Smooth muscle cell (in vitro differentiated cells): ENCODE data around the gene LPCAT1. TPM values are rescaled to one million over a fixed set of nuclear protein-coding genes. Genes with fewer than 3 reads are reported as not detected.
A peak's percentile ranks its signal among the peaks of the same experiment; 100 is the strongest.
"Not testable (repeated sequence)": the region's sequence is repeated elsewhere in the genome, so short reads cannot be mapped to it uniquely, and the experiment has no call there.

Experiments
- DNase-seq: peaks from one replicate; lab custom pipeline; 2025; ENCODE audit not compliant: unreplicated experiment; lab: John Stamatoyannopoulos, UW
- H2AFZ ChIP-seq: fragments of 200-600 bp; sonication (generic); 2 replicates; pipeline ENCODE4 v1.6.0; 2016; ENCODE audit warnings: antibody characterized with exemption, low read depth, mild to moderate bottlenecking
- H3F3A ChIP-seq: fragments of 200-600 bp; sonication (generic); 2 replicates; pipeline ENCODE4 v1.6.0; 2017; ENCODE audit warnings: antibody characterized with exemption, low read depth
- H3K27ac ChIP-seq: fragments of 200-600 bp; sonication (generic); 2 replicates; pipeline ENCODE4 v1.5.1; 2016; ENCODE audit warnings: low read depth, mild to moderate bottlenecking
- H3K27me3 ChIP-seq: fragments of 200-600 bp; sonication (generic); 2 replicates; pipeline ENCODE4 v1.6.1; 2016; ENCODE audit warnings: low read depth, mild to moderate bottlenecking
- H3K36me3 ChIP-seq: fragments of 200-600 bp; sonication (generic); 2 replicates; pipeline ENCODE4 v1.5.1; 2016; ENCODE audit warnings: low read depth
- H3K4me1 ChIP-seq: fragments of 200-600 bp; sonication (generic); 2 replicates; pipeline ENCODE4 v1.5.1; 2016; ENCODE audit warnings: low read depth
- H3K4me2 ChIP-seq: fragments of 200-600 bp; sonication (generic); 2 replicates; pipeline ENCODE4 v1.6.0; 2016; ENCODE audit warnings: mild to moderate bottlenecking
- H3K4me3 ChIP-seq: fragments of 200-600 bp; sonication (generic); 2 replicates; pipeline ENCODE4 v1.5.1; 2016; ENCODE audit warnings: mild to moderate bottlenecking
- H3K79me2 ChIP-seq: fragments of 200-600 bp; sonication (generic); 2 replicates; pipeline ENCODE4 v1.6.0; 2016; ENCODE audit warnings: low read depth, mild to moderate bottlenecking
- H3K9ac ChIP-seq: fragments of 200-600 bp; sonication (generic); 2 replicates; pipeline ENCODE4 v1.6.0; 2016; ENCODE audit warnings: low read depth
- H3K9me3 ChIP-seq: fragments of 200-600 bp; sonication (generic); replicated peaks from 2 replicates; pipeline ENCODE4 v1.5.1; 2016; ENCODE audit warnings: low read depth
- H4K20me1 ChIP-seq: fragments of 200-600 bp; sonication (generic); 2 replicates; pipeline ENCODE4 v1.6.0; 2016; ENCODE audit warnings: low read depth
- WGBS: methylation state at CpG from one replicate; pipeline ENCODE4 v1.1.7; 2016; ENCODE audit warnings: low lambda C conversion rate; 5-methylcytosine and 5-hydroxymethylcytosine counted together
- polyA plus RNA-seq: library from polyadenylated mRNA; unstranded; fragments of >200 nt; fragmentation: Nextera tagmentation; extraction: Ambion mirVana; gene quantifications from 2 replicates; pipeline ENCODE4 v1.2.1, GENCODE V29; 2016
- total RNA-seq: library from RNA; depleted of rRNA; stranded (reverse); fragments of >200 nt; gene quantifications from 2 replicates; pipeline ENCODE4 v1.2.3, GENCODE V29; 2014
- TF ChIP-seq, protein P1 (sequence below): fragments of 200-600 bp; sonication (generic); IDR thresholded peaks from 2 replicates; pipeline ENCODE4 v1.5.1; 2017; ENCODE audit warnings: borderline replicate concordance, mild to moderate bottlenecking, antibody characterized with exemption; ENCODE audit not compliant: insufficient read depth, poor library complexity, severe bottlenecking

LPCAT1 gene, protein sequence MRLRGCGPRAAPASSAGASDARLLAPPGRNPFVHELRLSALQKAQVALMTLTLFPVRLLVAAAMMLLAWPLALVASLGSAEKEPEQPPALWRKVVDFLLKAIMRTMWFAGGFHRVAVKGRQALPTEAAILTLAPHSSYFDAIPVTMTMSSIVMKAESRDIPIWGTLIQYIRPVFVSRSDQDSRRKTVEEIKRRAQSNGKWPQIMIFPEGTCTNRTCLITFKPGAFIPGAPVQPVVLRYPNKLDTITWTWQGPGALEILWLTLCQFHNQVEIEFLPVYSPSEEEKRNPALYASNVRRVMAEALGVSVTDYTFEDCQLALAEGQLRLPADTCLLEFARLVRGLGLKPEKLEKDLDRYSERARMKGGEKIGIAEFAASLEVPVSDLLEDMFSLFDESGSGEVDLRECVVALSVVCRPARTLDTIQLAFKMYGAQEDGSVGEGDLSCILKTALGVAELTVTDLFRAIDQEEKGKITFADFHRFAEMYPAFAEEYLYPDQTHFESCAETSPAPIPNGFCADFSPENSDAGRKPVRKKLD
- 42.7 and 52.0 TPM in 2 replicates for total RNA-seq
- 50.1 and 55.7 TPM in 2 replicates for polyA plus RNA-seq

DNA sequence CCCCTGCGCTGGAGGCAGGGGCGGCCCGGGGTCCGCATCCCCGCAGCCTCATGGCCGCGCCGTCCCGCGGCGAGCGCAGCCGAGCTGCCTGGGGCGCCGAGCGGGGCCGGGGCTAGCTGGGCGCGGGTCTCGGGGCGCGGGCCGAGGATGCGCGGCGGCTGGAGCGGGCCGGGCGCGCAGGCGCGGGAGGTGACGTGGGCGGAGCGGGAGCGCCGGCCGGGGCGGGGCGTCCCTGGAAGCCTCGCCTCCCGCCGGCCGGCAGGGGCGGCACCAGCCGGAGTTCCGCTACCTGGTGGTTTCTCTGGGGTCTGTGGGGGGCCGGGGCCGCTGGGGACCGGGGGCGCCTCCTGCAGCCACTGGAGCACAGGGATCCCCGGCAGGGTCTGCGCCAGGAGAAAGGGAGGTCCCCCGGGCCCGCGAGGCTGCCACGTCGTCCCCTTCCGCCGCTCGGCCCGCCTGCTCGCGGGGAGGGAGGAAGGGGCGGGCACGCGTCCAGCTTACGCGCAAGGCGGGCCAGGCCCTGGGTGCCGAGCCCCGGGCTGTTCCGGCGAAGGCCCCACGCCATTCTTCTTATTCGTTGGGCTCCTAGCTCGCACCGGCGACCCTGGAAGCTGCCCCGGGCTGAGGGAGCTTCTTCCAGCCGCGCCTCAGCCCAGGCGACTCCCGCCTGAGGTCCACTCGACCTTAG lies at the start of gene LPCAT1:
Gene LPCAT1 (minus strand): TSS at position 168 of the 688 bp plus-strand sequence. CDS start 116 bp downstream, at position 52.
- no peaks in the 10 kb centered on the region for H3K27me3 ChIP-seq
- H4K20me1 ChIP-seq: peaks cover 42% of the 10 kb centered on the region
- TF ChIP-seq, protein P1, sequence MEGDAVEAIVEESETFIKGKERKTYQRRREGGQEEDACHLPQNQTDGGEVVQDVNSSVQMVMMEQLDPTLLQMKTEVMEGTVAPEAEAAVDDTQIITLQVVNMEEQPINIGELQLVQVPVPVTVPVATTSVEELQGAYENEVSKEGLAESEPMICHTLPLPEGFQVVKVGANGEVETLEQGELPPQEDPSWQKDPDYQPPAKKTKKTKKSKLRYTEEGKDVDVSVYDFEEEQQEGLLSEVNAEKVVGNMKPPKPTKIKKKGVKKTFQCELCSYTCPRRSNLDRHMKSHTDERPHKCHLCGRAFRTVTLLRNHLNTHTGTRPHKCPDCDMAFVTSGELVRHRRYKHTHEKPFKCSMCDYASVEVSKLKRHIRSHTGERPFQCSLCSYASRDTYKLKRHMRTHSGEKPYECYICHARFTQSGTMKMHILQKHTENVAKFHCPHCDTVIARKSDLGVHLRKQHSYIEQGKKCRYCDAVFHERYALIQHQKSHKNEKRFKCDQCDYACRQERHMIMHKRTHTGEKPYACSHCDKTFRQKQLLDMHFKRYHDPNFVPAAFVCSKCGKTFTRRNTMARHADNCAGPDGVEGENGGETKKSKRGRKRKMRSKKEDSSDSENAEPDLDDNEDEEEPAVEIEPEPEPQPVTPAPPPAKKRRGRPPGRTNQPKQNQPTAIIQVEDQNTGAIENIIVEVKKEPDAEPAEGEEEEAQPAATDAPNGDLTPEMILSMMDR: no peak
- 6% methylated on average over 43 of the region's 85 CpGs for WGBS
- H3F3A ChIP-seq: peaks cover 10% of the 10 kb centered on the region
- H3K27ac ChIP-seq: peak within 1 kb of the TSS; percentile 88
- no peaks in the 10 kb centered on the region for H3K36me3 ChIP-seq
- peak within 1 kb of the TSS; percentile 46 for H2AFZ ChIP-seq
- peak within 1 kb of the TSS; percentile 92 for H3K9ac ChIP-seq
- H3K4me3 ChIP-seq: peak within 1 kb of the TSS; percentile 89
- H3K4me2 ChIP-seq: peak within 1 kb of the TSS; percentile 98
- peaks cover 19% of the 10 kb centered on the region for H3K4me1 ChIP-seq
- DNase-seq: peak; percentile 68
- H3K79me2 ChIP-seq: peaks cover 42% of the 10 kb centered on the region
- H3K9me3 ChIP-seq: no peaks in the 10 kb centered on the region

DNA sequence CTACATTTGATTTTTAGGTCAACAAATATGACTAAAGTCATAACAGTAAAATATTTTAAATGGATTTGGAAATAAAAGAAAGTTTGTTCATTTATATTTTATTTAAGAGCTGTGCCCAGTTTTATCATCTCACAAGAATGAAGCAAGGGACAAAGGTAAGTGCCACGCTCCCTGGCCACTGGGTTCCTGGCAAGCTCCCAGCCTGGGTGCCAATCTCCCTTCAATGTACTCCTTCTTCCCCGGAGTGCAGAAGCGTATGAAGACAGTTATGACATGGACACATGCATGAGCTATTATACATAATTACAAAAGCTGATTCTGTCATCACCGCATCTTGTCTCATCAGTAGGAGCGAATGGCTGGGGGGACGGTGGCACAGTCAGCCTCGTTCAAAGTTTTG lies 48.1 kb upstream of the LPCAT1 start:
- H3K79me2 ChIP-seq, H3K27me3 ChIP-seq, H3K36me3 ChIP-seq, DNase-seq, H3K4me3 ChIP-seq, H2AFZ ChIP-seq, H4K20me1 ChIP-seq, H3K4me2 ChIP-seq, H3F3A ChIP-seq, H3K9me3 ChIP-seq, H3K27ac ChIP-seq, H3K4me1 ChIP-seq, H3K9ac ChIP-seq: not testable (repeated sequence)
- 93% methylated on average over 7 of the region's 7 CpGs for WGBS

DNA sequence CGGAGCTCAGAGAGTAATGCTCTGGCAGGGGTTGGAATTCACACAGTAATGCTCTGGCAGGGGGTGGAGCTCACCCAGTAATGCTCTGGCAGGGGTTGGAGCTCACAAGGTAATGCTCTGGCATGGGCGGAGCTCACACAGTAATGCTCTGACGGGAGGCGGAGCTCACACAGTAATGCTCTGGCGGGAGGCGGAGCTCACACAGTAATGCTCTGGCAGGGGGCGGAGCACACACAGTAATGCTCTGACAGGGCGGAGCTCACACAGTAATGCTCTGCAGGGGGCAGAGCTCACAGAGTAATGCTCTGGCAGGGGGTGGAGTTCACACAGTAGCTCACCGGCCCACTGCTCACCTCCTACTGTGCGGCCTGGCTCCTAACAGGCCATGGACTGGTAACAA lies 47.2 kb upstream of the LPCAT1 start:
- WGBS: 99% methylated on average over 10 of the region's 10 CpGs
- no peak overlapping the region for H3K27ac ChIP-seq
- H3K27me3 ChIP-seq: no peaks in the 10 kb centered on the region

More for the DNA sequence above, 47.2 kb upstream of the LPCAT1 start:
- Histone ChIP-seq H3K9me3 (no peaks in the 10 kb centered on the region), H3K9ac (no peak overlapping the region), H3K4me1 (no peaks in the 10 kb centered on the region), H3K36me3 (no peaks in the 10 kb centered on the region), H3F3A (peaks cover 7% of the 10 kb centered on the region), H3K4me3 (no peak overlapping the region), H4K20me1 (no peaks in the 10 kb centered on the region), H3K79me2 (no peaks in the 10 kb centered on the region), H2AFZ (no peak overlapping the region), H3K4me2 (no peak overlapping the region)
- TF ChIP-seq, protein P1: no peak
- no peak for DNase-seq
